NCI-H345 treated with DMSO at 0.1 percent for 48 hours (cell line): Measurements from ENCODE around the gene UVSSA.
"Not testable (repeated sequence)": the region's sequence is repeated elsewhere in the genome, so short reads cannot be mapped to it uniquely, and the experiment has no call there.

Experiments used
- DNase-seq: peaks from one replicate; lab custom pipeline; 2025; ENCODE audit not compliant: unreplicated experiment; lab: John Stamatoyannopoulos, UW

The UVSSA gene

DNA sequence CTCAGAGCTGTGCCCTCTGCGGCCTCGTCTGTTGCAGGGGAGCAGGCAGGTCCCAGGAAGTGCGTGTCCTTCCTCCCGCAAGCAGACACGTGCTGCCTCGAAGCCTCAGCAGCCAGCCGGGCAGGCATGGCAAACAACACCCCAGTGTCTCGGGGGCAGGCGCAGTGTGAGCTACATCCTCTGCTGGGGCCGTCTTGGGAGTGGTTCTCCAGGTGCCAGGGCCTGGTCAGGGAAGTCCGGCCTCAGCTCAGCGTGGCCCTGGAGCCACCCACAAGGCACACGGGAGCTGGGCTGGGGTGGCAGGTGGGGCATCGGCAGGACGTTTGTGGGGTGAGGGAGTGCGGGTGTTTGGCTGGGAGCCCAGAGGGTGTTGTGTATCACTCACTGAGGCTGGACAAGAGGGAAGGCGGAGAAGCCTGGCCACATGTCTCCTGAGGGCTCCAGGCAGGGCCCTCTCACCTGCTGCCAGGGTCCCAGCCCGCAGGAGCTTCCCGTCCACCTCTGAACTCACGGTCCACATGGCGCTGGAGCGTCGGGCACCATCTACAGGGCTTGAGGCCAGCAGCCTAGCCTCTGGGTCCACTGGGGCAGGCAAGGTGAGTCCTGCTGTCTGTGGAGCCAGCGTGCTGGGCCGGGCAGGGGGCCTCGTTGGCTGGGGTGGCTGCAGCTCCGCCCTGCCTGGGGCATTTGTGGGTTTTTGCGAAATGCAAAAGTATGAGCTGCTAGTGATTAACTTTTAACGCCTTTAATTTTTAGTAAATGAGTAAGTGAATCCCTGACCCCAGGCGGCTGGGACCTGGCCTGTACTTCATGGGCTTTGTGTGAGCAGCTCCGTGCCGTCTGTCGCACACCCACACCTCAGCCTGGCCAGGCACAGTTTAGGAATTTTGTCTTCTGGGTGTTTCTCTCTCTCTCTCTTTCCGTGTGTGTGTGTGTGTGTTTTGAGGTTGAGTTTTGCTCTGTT lies 17.3 kb upstream of the UVSSA start:
- DNase-seq: no peak

DNA sequence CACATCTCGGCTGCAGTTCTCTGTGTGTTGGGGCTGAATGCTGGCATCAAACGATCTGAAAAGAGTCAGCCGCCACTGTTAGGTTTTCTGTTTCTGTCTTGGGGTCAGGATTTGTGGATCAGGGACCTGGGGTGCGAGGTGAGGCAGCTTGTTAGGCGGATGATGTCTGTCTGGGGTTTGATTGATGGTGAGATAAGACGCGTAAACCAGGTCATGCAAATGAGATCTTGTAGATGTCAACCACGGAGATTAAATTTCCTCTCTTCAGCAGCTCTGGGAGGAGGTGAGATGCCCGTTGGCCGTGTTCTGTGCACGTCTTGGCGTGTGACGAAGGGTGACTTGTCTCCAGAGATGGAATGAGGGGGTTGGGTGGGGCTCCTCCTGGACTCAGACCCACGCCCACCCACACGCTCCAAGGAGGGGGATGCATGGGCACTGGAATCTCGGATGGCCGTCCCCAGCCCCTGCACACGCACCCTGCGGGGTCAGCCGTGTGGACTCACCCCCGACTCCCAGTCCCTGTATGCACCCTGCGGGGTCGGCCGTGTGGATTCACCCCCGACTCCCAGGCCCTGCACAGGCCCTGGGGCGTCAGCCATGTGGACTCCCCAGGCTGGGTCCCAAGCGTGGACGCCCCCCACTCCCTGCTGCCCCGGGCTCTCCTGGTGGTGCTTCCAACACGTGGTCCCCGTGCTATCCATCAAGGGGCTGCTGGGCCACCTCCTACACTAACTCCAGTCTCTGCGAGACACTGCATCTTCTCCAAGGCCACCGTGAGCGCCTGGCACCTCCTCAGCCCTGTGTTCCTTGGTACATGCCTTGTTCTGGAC lies 16.0 kb upstream of the UVSSA start:
- no peak for DNase-seq

DNA sequence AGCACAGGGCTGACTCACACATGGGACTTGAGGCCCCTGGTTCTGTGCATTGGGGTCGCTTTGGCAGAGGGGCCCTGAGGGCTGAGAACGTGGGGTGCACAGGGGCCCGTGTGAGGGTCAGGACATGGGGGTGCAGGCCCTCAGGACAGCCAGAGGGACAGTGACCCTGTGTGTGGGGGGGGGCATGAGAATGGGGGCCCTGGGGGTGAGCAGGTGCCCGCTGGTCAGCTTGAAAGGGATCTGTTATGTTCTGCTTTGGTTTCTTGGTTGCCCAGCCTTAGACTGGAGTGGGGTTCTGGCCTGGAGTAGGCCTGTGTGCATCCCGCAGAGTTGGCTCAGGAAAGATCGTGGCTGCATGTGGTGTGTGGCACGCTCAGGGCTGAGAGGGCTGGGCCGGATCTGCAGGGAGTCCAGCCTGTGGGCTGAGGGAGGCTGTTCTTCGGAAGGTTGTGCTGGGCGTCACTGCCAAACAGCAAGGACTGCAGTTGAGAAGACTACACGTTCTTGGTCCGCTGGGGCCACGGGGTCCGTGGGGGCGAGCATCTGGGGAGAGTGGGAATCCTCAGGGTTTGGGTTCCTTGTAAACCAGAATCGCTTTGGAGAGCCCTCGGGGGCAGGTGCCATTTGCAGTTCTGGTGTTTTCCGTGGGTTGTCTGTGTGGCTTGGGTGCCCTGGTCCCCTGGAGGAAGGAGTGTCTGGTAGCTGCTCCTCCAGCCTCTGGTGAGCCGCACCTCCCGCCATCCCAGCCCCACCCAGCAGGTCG lies 15.2 kb upstream of the UVSSA start:
- DNase-seq: no peak

DNA sequence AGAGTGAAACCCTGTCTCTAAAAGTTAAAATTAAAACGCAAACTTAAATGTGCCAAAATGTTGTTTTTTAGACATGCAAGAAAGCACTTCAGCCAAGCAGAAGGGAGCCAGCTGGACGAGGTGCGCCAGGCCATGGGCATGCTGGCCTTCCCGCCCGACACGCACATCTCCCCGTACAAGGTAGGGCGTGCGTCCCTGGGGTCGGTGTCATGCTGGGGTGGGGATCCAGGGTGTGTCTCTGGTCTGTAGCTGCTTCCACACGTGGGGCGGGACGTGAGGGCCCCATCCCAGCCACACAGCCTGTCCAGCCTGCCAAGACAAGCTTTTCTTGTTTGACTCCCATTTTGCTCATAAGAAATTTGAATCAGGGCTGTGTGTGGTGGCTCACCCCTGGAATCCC lies 14.3 kb upstream of the UVSSA start:
- DNase-seq: no peak

DNA sequence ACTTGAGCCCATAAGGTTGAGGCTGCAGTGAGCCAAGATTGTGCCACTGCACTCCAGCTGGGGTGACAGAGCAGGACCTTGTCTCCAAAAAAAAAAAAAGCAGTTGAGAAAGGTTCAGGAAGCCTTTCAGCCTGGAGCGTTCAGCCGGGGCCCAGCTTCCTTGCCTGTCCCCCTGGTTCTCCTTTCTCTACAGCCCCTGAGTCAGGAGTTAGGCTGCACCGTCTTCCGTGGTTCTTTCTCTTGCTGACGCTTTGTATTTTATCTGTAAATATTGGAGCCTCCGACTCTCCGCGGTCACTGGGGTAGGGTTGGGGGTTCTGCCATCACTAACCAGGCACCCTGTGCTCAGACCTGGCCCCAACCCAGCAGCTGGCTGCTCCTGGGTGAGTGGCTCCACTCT lies 13.8 kb upstream of the UVSSA start:
- DNase-seq: no peak

DNA sequence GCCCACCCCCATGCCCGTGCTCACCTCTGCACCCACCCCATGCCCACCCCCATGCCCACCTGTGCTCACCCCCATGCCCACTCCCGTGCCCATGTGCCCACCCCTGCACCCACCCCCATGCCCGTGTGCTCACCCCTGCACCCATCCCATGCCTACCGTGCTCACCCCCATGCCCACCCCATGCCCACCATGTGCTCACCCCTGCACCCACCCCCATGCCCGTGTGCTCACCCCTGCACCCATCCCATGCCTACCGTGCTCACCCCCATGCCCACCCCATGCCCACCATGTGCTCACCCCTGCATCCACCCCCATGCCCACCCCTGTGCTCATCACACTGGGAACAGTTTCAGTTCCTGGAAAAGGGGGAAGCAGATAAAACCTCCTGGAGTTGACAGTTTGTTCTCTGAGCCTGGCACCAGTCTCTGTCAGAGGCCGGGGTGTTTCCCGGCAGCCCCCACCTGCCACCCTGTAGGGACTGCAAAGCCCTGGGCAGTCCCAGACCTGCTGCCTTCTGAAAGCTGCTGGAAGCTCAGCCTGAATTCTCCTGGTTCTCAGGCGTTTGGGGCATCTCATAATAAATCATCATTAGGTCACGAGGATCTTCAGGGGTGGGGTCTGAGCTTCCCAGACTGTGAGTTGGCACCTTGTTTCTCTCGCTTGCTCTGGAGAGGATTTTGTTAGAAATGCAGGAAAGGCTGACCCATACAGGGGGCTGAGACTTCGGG lies 13.0 kb upstream of the UVSSA start:
- DNase-seq: not testable (repeated sequence)

DNA sequence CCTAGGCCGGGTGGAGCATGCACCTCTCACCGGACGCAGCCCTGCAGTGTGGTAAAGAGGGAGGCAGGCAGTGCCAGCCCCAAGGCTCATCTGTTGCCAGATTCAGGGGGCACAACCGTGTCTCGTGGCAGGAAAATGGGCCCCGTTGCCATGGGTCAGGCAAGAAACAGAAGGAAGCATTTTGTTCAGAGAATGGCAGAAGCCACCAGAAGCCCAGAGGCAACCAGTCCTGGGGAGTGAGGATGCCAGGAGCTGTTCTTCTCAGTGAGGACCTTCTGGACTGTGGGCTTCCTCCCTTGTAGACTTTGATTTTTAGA lies 12.5 kb upstream of the UVSSA start:
- DNase-seq: no peak

DNA sequence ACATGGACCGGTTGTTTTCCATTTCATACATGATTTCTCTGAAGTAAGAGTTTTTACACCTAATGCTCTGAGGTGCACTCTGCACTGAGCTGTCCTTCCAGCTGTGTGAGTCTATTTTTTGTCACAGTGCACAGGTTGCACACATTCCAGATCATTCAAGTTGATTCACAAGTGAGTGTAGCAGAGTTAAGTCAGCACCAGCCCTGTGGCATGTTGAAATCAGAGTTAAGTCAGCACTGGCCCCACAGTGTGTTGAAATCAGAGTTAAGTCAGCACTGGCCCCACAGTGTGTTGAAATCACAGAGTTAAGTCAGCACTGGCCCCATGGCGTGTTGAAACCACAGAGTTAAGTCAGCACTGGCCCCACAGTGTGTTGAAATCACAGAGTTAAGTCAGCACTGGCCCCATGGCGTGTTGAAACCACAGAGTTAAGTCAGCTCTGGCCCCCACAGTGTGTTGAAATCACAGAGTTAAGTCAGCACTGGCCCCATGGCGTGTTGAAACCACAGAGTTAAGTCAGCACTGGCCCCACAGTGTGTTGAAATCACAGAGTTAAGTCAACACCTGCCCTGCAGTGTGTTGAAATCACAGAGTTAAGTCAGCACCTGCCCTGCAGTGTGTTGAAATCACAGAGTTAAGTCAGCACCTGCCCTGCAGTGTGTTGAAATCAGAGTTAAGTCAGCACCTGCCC lies 11.7 kb upstream of the UVSSA start:
- not testable (repeated sequence) for DNase-seq

DNA sequence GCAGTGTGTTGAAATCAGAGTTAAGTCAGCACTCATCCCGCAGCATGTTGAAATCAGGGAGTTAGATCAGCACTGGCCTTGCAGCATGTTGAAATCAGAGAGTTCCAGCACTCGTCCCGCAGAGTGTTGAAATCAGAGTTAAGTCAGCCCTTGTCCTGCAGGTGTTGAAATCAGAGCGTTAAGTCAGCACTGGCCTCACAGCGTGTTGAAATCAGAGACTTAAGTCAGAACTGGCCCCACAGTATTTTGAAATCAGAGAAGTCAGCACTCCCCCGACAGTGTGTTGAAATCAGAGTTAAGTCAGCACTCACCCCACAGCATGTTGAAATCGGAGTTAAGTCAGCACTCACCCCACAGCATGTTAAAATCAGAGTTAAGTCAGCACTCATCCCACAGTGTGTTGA lies 10.9 kb upstream of the UVSSA start:
- DNase-seq: no peak

DNA sequence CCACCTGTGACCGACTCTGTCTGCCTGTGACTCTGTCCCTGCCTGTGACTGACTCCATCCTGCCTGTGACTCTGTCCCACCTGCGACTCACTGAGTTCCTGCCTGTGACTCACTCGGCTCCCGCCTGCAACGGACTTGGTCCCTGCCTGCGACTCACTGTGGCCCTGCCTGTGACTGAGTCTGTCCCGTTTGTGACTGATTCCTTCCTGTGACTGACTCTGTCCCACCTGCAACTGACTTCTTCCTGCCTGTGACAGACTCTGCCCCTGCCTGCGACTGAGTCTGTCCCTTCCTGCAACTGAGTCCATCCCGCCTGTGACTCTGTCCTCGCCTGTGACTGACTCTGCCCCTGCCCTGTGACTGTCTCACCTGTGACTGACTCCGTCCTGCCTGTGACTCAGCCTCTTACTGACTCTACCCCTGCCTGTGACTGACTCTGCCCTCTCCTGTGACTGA lies 9.6 kb upstream of the UVSSA start:
- no peak for DNase-seq

DNA sequence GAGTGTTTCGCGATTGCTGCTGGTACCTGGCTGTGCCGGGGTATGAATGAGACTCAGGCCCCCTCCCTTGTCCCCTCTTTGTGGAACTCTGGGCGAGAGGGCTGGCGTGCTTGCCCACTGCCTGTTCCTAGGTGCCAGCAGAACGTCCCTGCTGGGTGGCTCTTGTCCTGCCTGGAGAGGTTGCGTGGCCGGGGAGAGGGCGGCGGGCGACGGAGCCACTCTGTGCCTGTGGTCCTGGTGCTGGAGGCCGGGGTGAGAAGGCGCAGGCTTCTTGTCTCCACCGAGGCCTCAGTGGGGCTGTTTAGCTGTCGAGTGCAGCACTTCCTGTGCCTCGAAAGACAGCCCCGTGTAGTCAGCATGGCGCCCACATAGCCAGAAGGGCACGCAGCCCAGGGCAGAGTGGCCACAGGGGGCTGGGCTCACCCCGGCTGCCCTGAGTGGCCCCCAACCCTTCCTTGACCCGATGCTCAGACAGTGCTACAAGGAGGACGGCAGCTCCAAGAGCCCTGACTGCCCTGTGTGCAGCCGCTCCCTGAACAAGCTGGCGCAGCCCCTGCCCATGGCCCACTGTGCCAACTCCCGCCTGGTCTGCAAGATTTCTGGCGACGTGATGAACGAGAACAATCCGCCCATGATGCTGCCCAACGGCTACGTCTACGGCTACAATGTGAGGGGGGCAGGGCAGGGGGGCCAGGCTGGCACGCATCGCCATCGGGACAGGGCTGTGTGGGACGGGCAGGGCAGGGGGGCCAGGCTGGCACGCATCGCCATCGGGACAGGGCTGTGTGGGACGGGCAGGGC lies 8.9 kb upstream of the UVSSA start:
- no peak for DNase-seq

DNA sequence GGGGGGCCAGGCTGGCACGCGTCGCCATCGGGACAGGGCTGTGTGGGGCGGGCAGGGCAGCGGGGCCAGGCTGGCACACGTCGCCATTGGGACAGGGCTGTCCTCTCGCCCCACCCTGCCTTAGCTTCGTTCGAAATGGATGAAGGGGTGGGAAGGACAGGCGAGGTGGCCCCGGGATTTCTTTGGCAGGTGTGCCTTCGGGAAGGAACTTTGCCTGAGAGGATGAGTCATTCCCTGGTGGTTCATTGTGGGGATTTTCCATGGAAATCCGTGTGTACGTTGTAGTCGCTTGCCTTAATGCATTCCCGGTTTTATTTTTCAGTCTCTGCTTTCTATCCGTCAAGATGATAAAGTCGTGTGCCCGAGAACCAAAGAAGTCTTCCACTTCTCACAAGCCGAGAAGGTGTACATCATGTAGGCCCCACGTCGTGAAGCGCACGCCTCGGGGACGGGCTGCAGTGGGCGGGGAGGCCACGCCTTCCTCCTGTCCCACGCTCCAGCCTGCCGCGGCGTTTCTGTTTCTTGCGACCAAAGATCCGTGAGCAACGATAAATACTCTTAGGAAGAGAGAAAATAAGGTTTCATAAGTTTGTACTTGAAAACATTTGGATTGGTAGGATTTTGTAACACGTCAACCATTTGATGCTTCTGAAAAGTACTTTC lies 8.1 kb upstream of the UVSSA start:
- DNase-seq: no peak

DNA sequence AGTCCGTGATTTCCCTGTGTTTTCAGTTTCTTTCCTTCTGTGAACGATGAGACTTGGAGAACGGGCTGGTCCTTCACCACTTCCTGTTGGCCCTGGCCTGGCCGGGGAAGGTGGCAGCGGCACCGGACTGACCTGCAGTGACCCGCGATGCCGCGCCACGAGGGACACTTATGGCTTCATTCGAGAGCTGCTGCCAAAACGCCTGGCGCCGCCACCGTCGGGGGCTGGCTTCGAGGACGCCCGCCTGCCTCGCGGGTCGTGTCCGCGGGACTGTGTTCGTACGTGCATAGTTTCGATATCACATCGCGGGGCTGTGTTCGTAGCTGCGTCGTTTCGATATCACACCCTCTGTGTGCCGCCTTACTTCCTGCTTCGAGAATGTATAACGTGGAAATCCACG lies 7.5 kb upstream of the UVSSA start:
- no peak for DNase-seq

DNA sequence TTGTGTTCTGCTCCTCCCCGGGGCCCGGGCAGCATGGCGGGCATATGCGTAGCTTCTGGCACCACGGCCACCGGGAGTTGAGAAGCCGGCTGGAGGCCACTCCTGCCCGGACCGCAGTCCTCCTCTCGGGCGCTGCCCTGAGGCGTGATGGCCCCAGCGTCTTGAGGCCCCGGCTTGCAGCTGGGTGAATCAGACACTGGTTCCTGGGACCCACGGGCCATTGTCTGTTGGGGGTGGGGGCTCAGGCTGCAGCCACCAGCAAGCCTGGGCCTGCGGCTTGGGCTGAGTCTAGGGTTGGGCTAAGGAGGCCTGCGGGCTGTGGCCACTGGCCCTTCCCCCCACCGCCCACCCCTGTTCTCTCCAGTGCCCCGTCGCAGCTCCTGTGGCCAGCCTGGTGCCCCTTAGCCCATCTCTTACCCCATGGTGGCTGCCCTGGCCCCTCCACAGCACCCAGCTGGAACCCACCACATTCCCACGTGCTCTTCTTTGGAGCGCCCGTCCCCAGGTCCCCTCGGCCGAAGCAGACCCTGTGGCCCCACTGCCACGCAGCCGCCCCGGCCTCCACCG lies 6.7 kb upstream of the UVSSA start:
- no peak for DNase-seq

DNA sequence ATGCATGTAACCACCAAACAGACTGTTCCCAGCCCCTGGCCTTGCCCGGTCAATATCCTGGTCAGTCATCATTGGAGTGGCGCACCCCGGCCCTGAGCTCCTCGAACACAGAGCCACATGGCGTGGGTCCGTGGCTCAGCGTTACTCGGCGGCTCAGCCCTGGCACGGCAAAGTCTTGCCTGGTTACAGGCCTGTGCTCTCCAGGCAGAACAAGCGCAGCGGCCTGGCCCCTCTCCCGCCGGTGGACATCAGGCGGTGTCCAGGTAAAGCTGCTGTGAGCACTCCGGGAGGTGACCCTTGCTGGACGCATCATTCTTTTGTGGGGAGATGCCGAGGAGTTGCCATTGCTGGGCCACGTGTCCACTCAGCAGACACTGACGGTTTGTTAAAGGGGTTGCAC lies 6.1 kb upstream of the UVSSA start:
- no peak for DNase-seq

DNA sequence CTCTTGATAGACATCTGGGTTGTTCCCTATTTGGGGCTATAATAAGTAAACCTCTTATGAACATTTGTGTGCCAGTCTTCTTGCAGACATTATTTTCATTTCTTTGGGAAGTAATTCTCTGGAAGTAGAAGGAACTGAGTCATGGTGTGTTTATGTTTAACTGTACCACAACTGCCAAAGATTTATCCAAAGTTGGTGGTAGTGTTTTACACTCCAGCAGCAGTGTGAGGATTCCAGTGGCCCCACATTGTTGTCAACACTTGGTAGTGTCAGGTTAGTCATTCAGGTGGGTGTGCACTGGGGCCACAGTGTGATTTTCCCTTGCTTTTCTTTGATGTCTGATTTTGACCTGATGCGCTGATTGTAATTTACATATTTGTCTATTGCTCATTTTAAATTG lies 5.0 kb upstream of the UVSSA start:
- no peak for DNase-seq

DNA sequence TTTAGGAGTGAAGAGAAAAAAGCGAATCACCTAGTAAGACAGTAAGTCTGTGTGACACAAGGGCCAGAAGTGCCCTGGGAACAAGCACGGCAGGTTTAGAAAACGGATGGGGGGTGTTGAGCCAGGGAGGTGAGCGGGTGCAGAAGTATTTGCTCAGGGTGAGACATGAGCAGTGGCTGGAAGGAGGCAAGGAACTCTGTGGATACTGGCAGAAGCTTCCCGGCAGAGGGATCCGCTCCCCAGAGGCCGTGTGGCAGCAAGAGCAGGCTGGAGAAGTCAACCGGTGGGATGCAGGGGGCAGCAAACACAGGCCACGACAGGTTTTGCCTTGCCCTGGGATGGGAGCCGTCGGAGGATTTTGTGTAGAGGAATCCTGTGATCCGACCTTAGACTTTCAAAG lies 2.3 kb upstream of the UVSSA start:
- no peak for DNase-seq
